ENCODE data around the gene CAMK2B. TPM values are rescaled to one million over a fixed set of nuclear protein-coding genes. Genes with fewer than 3 reads are reported as not detected.

Gene CAMK2B
- total and polyA plus RNA-seq, 2 experiments from 2014 or later: 0.37 to 1.7 TPM

GRCh38 chr7:44324481-44325200, 753 bp downstream of the CAMK2B start:
- H3K27ac ChIP-seq: no peak overlapping the region
- no peak overlapping the region for H2AFZ ChIP-seq
- H4K20me1 ChIP-seq (ENCODE audit: insufficient read depth, poor library complexity, severe bottlenecking): no peaks in the 10 kb centered on the region
- H3K27me3 ChIP-seq: peaks cover 46% of the 10 kb centered on the region
- no peak for DNase-seq (ENCODE audit: low spot score)
- TF ChIP-seq EZH2 (IDR thresholded peaks at IDR 0.05; ENCODE audit: borderline replicate concordance) (peak; percentile 70), EZH2phosphoT487 (IDR thresholded peaks at IDR 0.05; ENCODE audit: low read depth, severe bottlenecking, unreplicated experiment) (no peak)
- no peaks in the 10 kb centered on the region for H3K4me1 ChIP-seq (ENCODE audit: insufficient read depth)
- no peak overlapping the region for H3K4me3 ChIP-seq
- H3K36me3 ChIP-seq (replicated peaks; ENCODE audit: insufficient read depth, low read depth): no peaks in the 10 kb centered on the region
- H3K4me2 ChIP-seq: peak overlapping the region; percentile 75
- no peaks in the 10 kb centered on the region for H3K9me3 ChIP-seq (ENCODE audit: low read depth)
- no peaks in the 10 kb centered on the region for H3K79me2 ChIP-seq
- 31% methylated on average over 15 of the region's 61 CpGs for WGBS (ENCODE audit: low lambda C conversion rate, missing lambda C conversion rate)
- no peaks in the 10 kb centered on the region for H3K9me2 ChIP-seq (replicated peaks; ENCODE audit: insufficient read depth)

GRCh38 chr7:44324204-44324480, 1.3 kb downstream of the CAMK2B start:
- H3K9me2 ChIP-seq (replicated peaks; ENCODE audit: insufficient read depth): no peaks in the 10 kb centered on the region
- no peak overlapping the region for H2AFZ ChIP-seq
- no peak overlapping the region for H3K27ac ChIP-seq
- H3K4me2 ChIP-seq: peak overlapping the region; percentile 75
- 37% methylated on average over 9 of the region's 9 CpGs for WGBS (ENCODE audit: low lambda C conversion rate, missing lambda C conversion rate)
- H3K9me3 ChIP-seq (ENCODE audit: low read depth): no peaks in the 10 kb centered on the region
- H4K20me1 ChIP-seq (ENCODE audit: insufficient read depth, poor library complexity, severe bottlenecking): no peaks in the 10 kb centered on the region
- H3K27me3 ChIP-seq: peaks cover 46% of the 10 kb centered on the region
- no peaks in the 10 kb centered on the region for H3K79me2 ChIP-seq
- no peaks in the 10 kb centered on the region for H3K4me1 ChIP-seq (ENCODE audit: insufficient read depth)
- TF ChIP-seq, protein P1, sequence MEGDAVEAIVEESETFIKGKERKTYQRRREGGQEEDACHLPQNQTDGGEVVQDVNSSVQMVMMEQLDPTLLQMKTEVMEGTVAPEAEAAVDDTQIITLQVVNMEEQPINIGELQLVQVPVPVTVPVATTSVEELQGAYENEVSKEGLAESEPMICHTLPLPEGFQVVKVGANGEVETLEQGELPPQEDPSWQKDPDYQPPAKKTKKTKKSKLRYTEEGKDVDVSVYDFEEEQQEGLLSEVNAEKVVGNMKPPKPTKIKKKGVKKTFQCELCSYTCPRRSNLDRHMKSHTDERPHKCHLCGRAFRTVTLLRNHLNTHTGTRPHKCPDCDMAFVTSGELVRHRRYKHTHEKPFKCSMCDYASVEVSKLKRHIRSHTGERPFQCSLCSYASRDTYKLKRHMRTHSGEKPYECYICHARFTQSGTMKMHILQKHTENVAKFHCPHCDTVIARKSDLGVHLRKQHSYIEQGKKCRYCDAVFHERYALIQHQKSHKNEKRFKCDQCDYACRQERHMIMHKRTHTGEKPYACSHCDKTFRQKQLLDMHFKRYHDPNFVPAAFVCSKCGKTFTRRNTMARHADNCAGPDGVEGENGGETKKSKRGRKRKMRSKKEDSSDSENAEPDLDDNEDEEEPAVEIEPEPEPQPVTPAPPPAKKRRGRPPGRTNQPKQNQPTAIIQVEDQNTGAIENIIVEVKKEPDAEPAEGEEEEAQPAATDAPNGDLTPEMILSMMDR (IDR thresholded peaks at IDR 0.05; ENCODE audit: poor library complexity): no peak
- no peak for TF ChIP-seq EZH2 (IDR thresholded peaks at IDR 0.05; ENCODE audit: borderline replicate concordance)
- no peak for TF ChIP-seq EZH2phosphoT487 (IDR thresholded peaks at IDR 0.05; ENCODE audit: low read depth, severe bottlenecking, unreplicated experiment)
- H3K4me3 ChIP-seq: no peak overlapping the region
- no peaks in the 10 kb centered on the region for H3K36me3 ChIP-seq (replicated peaks; ENCODE audit: insufficient read depth, low read depth)
- no peak for DNase-seq (ENCODE audit: low spot score)

GRCh38 chr7:44323381-44324203, 1.8 kb downstream of the CAMK2B start:
- no peak overlapping the region for H3K4me2 ChIP-seq
- no peaks in the 10 kb centered on the region for H3K79me2 ChIP-seq
- H2AFZ ChIP-seq: no peak overlapping the region
- H3K4me3 ChIP-seq: no peak overlapping the region
- H3K27ac ChIP-seq: no peak overlapping the region
- no peak for DNase-seq (ENCODE audit: low spot score)
- H3K36me3 ChIP-seq (replicated peaks; ENCODE audit: insufficient read depth, low read depth): no peaks in the 10 kb centered on the region
- no peaks in the 10 kb centered on the region for H3K9me2 ChIP-seq (replicated peaks; ENCODE audit: insufficient read depth)
- no peaks in the 10 kb centered on the region for H3K4me1 ChIP-seq (ENCODE audit: insufficient read depth)
- WGBS (ENCODE audit: low lambda C conversion rate, missing lambda C conversion rate): 85% methylated on average over 16 of the region's 17 CpGs
- H4K20me1 ChIP-seq (ENCODE audit: insufficient read depth, poor library complexity, severe bottlenecking): no peaks in the 10 kb centered on the region
- peaks cover 46% of the 10 kb centered on the region for H3K27me3 ChIP-seq
- TF ChIP-seq EZH2phosphoT487 (IDR thresholded peaks at IDR 0.05; ENCODE audit: low read depth, severe bottlenecking, unreplicated experiment): no peak
- TF ChIP-seq, protein P1 (IDR thresholded peaks at IDR 0.05; ENCODE audit: poor library complexity): no peak
- no peak for TF ChIP-seq EZH2 (IDR thresholded peaks at IDR 0.05; ENCODE audit: borderline replicate concordance)
- no peaks in the 10 kb centered on the region for H3K9me3 ChIP-seq (ENCODE audit: low read depth)

Data from hepatocyte (in vitro differentiated cells).